HUES48 (cell line): ENCODE measurements around the gene SEPSECS.
A peak's percentile ranks its signal among the peaks of the same experiment; 100 is the strongest.

Experiments used
- H3K27ac ChIP-seq: one replicate; pipeline ENCODE4 v1.7.0; 2013; ENCODE audit warnings: low read depth, low read length, inconsistent platforms
- H3K27me3 ChIP-seq: 2 replicates; pipeline ENCODE4 v1.6.1; 2013; ENCODE audit warnings: mild to moderate bottlenecking, low read length; ENCODE audit not compliant: control insufficient read depth, insufficient read depth
- H3K36me3 ChIP-seq: 2 replicates; pipeline ENCODE4 v1.6.1; 2013; ENCODE audit warnings: low read length; ENCODE audit not compliant: control insufficient read depth, insufficient read depth
- H3K4me1 ChIP-seq: 2 replicates; pipeline ENCODE4 v1.6.1; 2013; ENCODE audit warnings: mild to moderate bottlenecking, low read length; ENCODE audit not compliant: control insufficient read depth, insufficient read depth
- H3K4me3 ChIP-seq: 2 replicates; pipeline ENCODE4 v1.5.1; 2013; ENCODE audit warnings: mild to moderate bottlenecking, low read depth, low read length
- H3K9ac ChIP-seq: 2 replicates; pipeline ENCODE4 v1.6.1; 2013; ENCODE audit warnings: mild to moderate bottlenecking, low read depth, low read length, moderate library complexity
- H3K9me3 ChIP-seq: 2 replicates; pipeline ENCODE4 v1.6.1; 2013; ENCODE audit warnings: low read length; ENCODE audit not compliant: control insufficient read depth, insufficient read depth

Gene SEPSECS

GRCh38 chr4:25159837-25160713 is at the start of gene SEPSECS:
Gene SEPSECS (minus strand): TSS chr4:25160449. CDS start chr4:25160369, 80 bp downstream.
- peak within 1 kb of the TSS; percentile 75 for H3K9ac ChIP-seq
- no peaks in the 10 kb centered on the region for H3K9me3 ChIP-seq
- peak within 1 kb of the TSS; percentile 95 for H3K27ac ChIP-seq
- H3K4me1 ChIP-seq: peaks cover 7% of the 10 kb centered on the region; the same call in 1 of the 2 replicates
- peak within 1 kb of the TSS; percentile 81 for H3K4me3 ChIP-seq
- H3K27me3 ChIP-seq: no peaks in the 10 kb centered on the region
- 0 out of 2 replicates have a peak, but pooled peaks cover 8% of the 10 kb centered on the region for H3K36me3 ChIP-seq

GRCh38 chr4:25209702-25210101 is 49.5 kb upstream of the SEPSECS start:
- Histone ChIP-seq H3K4me3 (peak overlapping the region; percentile 16; the same call in 1 of the 2 replicates), H3K9ac (no peak overlapping the region), H3K36me3 (no peaks in the 10 kb centered on the region), H3K4me1 (peaks cover 14% of the 10 kb centered on the region), H3K9me3 (no peaks in the 10 kb centered on the region), H3K27ac (no peak overlapping the region), H3K27me3 (no peaks in the 10 kb centered on the region)

GRCh38 chr4:25207997-25208396 is 47.7 kb upstream of the SEPSECS start:
- no peak overlapping the region for H3K27ac ChIP-seq
- H3K27me3 ChIP-seq: no peaks in the 10 kb centered on the region
- no peak overlapping the region for H3K9ac ChIP-seq
- no peaks in the 10 kb centered on the region for H3K36me3 ChIP-seq
- no peaks in the 10 kb centered on the region for H3K9me3 ChIP-seq
- no peak overlapping the region for H3K4me3 ChIP-seq
- peaks cover 14% of the 10 kb centered on the region for H3K4me1 ChIP-seq

GRCh38 chr4:25198713-25199112 is 38.5 kb upstream of the SEPSECS start:
- Histone ChIP-seq H3K4me3 (no peak overlapping the region), H3K27me3 (no peaks in the 10 kb centered on the region), H3K27ac (no peak overlapping the region), H3K9me3 (no peaks in the 10 kb centered on the region), H3K4me1 (peaks cover 3% of the 10 kb centered on the region; the same call in 1 of the 2 replicates), H3K36me3 (no peaks in the 10 kb centered on the region), H3K9ac (no peak overlapping the region)

DNA sequence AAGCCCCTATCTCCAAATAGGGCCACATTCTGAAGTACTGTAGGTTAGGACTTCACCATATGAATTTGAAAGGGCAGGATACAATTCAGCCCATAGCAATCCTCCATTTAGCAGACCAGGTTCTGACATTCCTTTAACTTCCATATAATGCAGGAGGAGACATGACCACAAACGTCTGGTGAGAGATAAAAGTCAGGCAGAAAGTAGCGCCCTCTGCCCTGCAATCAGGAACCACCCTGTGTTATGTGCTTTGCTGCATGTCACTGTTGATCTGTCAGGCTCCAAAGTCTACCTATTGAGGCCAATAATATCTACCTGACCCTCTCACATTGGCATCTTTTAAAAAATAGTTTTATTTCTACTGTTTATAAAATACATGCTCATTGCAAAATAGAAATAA is 30.2 kb upstream of the SEPSECS start:
- Histone ChIP-seq H3K36me3 (no peaks in the 10 kb centered on the region), H3K4me3 (no peak overlapping the region), H3K27ac (no peak overlapping the region), H3K9me3 (no peaks in the 10 kb centered on the region), H3K9ac (no peak overlapping the region), H3K27me3 (no peaks in the 10 kb centered on the region), H3K4me1 (no peaks in the 10 kb centered on the region)

DNA sequence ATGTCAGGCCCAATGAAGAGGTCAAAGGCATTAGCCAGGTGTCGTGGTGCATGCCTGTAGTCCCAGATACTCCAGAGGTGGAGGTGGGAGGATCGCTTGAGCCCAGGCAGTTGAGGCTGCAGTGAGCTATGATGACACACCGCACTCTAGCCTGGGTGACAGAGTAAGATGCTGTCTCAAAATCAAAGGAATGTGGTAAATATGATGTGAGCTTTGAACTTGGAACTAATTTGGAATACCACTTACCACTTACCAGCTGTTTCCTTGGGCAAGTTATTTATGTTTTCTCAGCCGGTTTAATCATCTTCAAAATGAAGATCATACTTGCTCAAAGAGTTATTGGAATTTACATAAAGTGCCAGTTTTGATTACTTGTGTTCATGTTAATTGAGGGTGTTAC is 23.8 kb upstream of the SEPSECS start:
- Histone ChIP-seq H3K36me3 (no peaks in the 10 kb centered on the region), H3K9ac (no peak overlapping the region), H3K9me3 (no peaks in the 10 kb centered on the region), H3K4me1 (no peaks in the 10 kb centered on the region), H3K4me3 (no peak overlapping the region), H3K27me3 (no peaks in the 10 kb centered on the region), H3K27ac (no peak overlapping the region)

- H3K36me3 ChIP-seq: no peaks in the 10 kb centered on the region
- no peak overlapping the region for H3K9ac ChIP-seq
- H3K27me3 ChIP-seq: no peaks in the 10 kb centered on the region
- no peaks in the 10 kb centered on the region for H3K4me1 ChIP-seq
- no peaks in the 10 kb centered on the region for H3K9me3 ChIP-seq
- H3K27ac ChIP-seq: no peak overlapping the region
- no peak overlapping the region for H3K4me3 ChIP-seq
Observed at GRCh38 chr4:25182937-25183336, 22.7 kb upstream of the SEPSECS start.

- Histone ChIP-seq H3K9me3 (no peaks in the 10 kb centered on the region), H3K27me3 (no peaks in the 10 kb centered on the region), H3K36me3 (no peaks in the 10 kb centered on the region), H3K27ac (no peak overlapping the region), H3K9ac (no peak overlapping the region), H3K4me1 (no peaks in the 10 kb centered on the region), H3K4me3 (no peak overlapping the region)
Observed at GRCh38 chr4:25180524-25181131, 20.4 kb upstream of the SEPSECS start.

DNA sequence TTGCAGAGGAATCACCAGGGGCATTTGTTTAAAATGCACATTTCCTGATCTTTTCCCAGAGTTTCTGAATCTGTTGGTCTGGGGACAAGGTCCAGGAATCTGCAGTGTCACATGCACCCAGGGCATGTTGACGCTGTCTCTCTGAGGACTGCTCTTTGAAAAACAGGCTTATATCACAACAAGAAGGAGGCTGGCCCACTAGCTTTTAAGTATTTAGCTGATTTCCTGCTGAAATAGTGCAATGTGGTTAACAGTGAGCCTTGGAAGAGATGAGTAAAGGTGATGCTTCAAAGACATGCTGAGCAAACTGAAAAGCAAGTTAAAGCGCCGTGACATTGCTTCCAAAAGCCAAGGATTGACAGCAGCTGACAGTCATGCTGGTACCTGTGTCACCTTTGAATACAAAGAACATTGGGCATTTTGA is 18.6 kb upstream of the SEPSECS start:
- H3K27ac ChIP-seq: no peak overlapping the region
- H3K27me3 ChIP-seq: no peaks in the 10 kb centered on the region
- H3K9me3 ChIP-seq: no peaks in the 10 kb centered on the region
- no peaks in the 10 kb centered on the region for H3K36me3 ChIP-seq
- H3K9ac ChIP-seq: no peak overlapping the region
- no peaks in the 10 kb centered on the region for H3K4me1 ChIP-seq
- no peak overlapping the region for H3K4me3 ChIP-seq

DNA sequence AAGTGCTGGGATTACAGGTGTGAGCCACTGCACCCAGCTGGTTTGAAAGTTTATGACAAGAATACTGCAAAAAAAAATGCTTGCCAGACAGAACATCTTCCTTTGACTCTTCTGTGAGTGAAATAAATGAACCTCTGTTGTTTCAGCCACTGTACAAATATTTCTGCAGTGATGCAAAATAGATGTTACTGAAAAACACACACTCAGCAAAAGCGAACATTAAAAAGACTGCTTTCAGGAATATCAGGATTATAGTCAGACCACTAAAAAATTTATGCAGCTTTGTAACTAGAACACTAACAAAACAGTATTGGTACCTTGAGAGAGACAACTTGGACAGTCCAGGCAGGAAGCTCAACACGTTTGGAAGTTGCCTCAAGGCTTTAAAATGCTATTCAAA is 16.9 kb upstream of the SEPSECS start:
- H3K4me1 ChIP-seq: no peaks in the 10 kb centered on the region
- no peaks in the 10 kb centered on the region for H3K27me3 ChIP-seq
- H3K36me3 ChIP-seq: no peaks in the 10 kb centered on the region
- H3K9me3 ChIP-seq: no peaks in the 10 kb centered on the region
- no peak overlapping the region for H3K9ac ChIP-seq
- no peak overlapping the region for H3K4me3 ChIP-seq
- no peak overlapping the region for H3K27ac ChIP-seq

- Histone ChIP-seq H3K9me3 (no peaks in the 10 kb centered on the region), H3K27ac (no peak overlapping the region), H3K4me3 (no peak overlapping the region), H3K36me3 (no peaks in the 10 kb centered on the region), H3K4me1 (no peaks in the 10 kb centered on the region), H3K9ac (no peak overlapping the region), H3K27me3 (no peaks in the 10 kb centered on the region)
Observed at GRCh38 chr4:25174674-25175073, 14.4 kb upstream of the SEPSECS start.
